ENCODE measurements around the gene CCDC92. TPM values are rescaled to one million over a fixed set of nuclear protein-coding genes. Genes with fewer than 3 reads are reported as not detected.

CCDC92 gene
- total RNA-seq, 2 donors from 2014 or later: 34.4 to 39.2 TPM

- Histone ChIP-seq H3K27me3 (no peaks in the 10 kb centered on the region), H3K4me1 (peaks cover 0 to 38% of the 10 kb centered on the region in 2 donors), H3K27ac (no peak overlapping the region), H3K4me3 (no peak overlapping the region), H3K9me3 (no peaks in the 10 kb centered on the region), H3K36me3 (peaks cover 28% of the 10 kb centered on the region)
- TF ChIP-seq CTCF (IDR thresholded peaks at IDR 0.05): no peak
- no peak for DNase-seq (ENCODE audit: low spot score)
Measured at GRCh38 chr12:124006085-124006845, 33.6 kb upstream of the CCDC92 start.

DNA sequence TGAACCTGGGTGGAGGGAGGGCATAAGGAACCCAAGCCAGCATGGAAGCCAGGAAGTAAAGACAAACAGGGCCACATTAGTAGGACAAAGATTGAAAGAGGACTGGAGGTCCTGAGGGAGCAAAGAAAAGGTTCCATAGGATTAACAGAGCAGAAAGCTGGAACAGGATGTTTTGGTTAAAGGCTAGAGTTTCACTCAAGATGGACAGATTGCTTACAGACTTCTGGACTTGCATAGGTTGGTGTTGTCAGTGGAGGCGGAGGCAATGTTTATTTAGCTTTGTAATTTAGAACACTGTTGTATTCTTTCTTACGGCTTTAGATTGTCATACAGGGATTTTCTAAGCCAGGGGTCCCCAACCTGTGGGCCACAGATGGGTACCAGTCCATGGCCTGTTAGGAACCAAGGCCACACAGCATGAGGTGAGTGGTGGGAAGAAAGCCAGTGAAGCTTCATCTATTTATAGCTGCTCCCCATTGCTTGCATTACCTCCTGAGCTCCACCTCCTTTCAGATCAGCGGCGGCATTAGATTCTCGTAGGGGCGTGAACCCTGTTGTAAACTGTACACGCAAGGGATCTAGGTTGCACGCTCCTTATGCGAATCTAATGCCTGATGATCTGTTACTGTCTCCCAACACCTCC is 31.7 kb upstream of the CCDC92 start:
- Histone ChIP-seq H3K4me1 (peaks cover 0 to 41% of the 10 kb centered on the region in 2 donors), H3K36me3 (peaks cover 30% of the 10 kb centered on the region), H3K27me3 (no peaks in the 10 kb centered on the region), H3K27ac (no peak overlapping the region), H3K9me3 (no peaks in the 10 kb centered on the region), H3K4me3 (no peak overlapping the region)
- no peak for DNase-seq (ENCODE audit: low spot score)
- TF ChIP-seq CTCF (IDR thresholded peaks at IDR 0.05): no peak

DNA sequence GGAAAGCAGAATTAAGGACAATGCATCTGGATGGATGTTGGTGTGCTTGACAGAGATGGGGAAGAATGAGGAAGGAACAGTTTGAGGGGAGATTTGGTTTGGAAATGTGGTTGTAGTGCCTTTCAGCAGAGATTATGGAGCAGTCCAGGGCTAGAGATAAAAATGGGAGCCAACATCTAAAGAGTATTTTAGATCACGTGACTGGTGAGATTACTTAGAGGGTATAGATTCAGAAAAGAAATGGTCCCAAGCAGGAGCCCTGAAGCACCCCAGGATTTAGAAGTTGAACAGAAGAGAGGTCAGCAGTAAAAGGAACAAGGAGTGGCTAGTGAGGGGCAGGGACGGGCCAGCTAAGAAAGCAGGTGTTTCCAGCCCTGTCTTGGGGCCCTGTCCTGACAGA is 30.0 kb upstream of the CCDC92 start:
- no peak overlapping the region for H3K4me3 ChIP-seq
- no peaks in the 10 kb centered on the region for H3K9me3 ChIP-seq
- H3K27ac ChIP-seq: no peak overlapping the region
- peaks cover 0 to 46% of the 10 kb centered on the region in 2 donors for H3K4me1 ChIP-seq
- H3K36me3 ChIP-seq: peaks cover 30% of the 10 kb centered on the region
- no peaks in the 10 kb centered on the region for H3K27me3 ChIP-seq
- DNase-seq (ENCODE audit: low spot score): no peak
- TF ChIP-seq CTCF (IDR thresholded peaks at IDR 0.05): no peak

DNA sequence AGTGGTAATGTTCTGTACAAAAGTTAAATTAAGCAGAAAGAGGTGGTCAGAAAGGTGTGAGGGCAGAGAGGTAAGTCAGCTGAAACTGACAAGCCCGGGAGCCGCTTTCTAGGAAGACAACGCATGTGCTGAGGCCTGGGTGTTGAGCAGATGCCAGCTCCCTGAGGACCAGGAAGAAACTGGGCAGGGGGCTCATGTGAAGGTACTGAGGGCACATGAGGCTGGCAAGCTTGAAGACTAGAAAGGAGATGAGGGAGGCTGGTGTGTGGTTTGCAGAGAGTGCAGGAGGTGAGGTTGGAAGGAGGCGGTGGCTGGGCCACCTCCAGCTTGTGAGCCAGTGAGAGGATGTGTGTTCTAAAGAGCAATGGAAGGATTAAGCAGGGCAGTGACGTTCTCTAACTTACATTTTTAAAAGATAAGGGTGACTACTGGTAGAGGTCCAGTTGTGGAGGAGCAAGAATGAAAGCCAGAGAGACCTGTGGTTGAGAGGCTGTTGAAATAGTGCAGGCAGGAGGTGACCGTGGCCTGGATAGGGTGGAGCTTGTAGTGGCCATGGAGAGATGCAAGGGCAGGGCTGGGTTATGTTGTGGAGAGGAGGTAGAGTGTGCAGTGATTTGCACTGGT is 29.5 kb upstream of the CCDC92 start:
- Histone ChIP-seq H3K9me3 (no peaks in the 10 kb centered on the region), H3K4me1 (peaks cover 0 to 46% of the 10 kb centered on the region in 2 donors), H3K27me3 (no peaks in the 10 kb centered on the region), H3K36me3 (peaks cover 30% of the 10 kb centered on the region), H3K27ac (no peak overlapping the region), H3K4me3 (no peak overlapping the region)
- DNase-seq (ENCODE audit: low spot score): no peak
- no peak for TF ChIP-seq CTCF (IDR thresholded peaks at IDR 0.05)

- H3K36me3 ChIP-seq: peaks cover 30% of the 10 kb centered on the region
- no peak overlapping the region for H3K27ac ChIP-seq
- TF ChIP-seq CTCF (IDR thresholded peaks at IDR 0.05): no peak
- no peak overlapping the region for H3K4me3 ChIP-seq
- no peaks in the 10 kb centered on the region for H3K9me3 ChIP-seq
- H3K27me3 ChIP-seq: no peaks in the 10 kb centered on the region
- H3K4me1 ChIP-seq: peaks cover 0 to 46% of the 10 kb centered on the region in 2 donors
- DNase-seq (ENCODE audit: low spot score): no peak
Measured at GRCh38 chr12:124001343-124001742, 28.7 kb upstream of the CCDC92 start.

All from right atrium auricular region (tissue), 2 donors.